H9 (cell line): ENCODE data around the gene AGTPBP1. TPM values are rescaled to one million over a fixed set of nuclear protein-coding genes. Genes with fewer than 3 reads are reported as not detected.

ENCODE experiments used
- DNase-seq: peaks from one replicate; pipeline ENCODE4 v3.0.0-alpha.2; 2017
- H2AFZ ChIP-seq: one replicate; pipeline ENCODE4 v1.6.1; 2013; ENCODE audit warnings: mild to moderate bottlenecking, low read length, control low read depth, moderate library complexity
- H2AK5ac ChIP-seq: 2 replicates; pipeline ENCODE4 v1.6.1; 2013; ENCODE audit warnings: low read length, control low read depth, mixed read lengths; ENCODE audit not compliant: insufficient read length
- H2BK120ac ChIP-seq: one replicate; pipeline ENCODE4 v1.6.1; 2013; ENCODE audit warnings: low read depth, mild to moderate bottlenecking, low read length, control low read depth, inconsistent platforms; ENCODE audit not compliant: poor library complexity, severe bottlenecking
- H2BK12ac ChIP-seq: 2 replicates; pipeline ENCODE4 v1.6.1; 2013; ENCODE audit warnings: low read length, control low read depth, mixed read lengths, low read depth; ENCODE audit not compliant: insufficient read length
- H2BK15ac ChIP-seq: 2 replicates; pipeline ENCODE4 v1.6.1; 2013; ENCODE audit warnings: low read depth, low read length, control low read depth
- H2BK20ac ChIP-seq: one replicate; pipeline ENCODE4 v1.6.1; 2013; ENCODE audit warnings: low read depth, mild to moderate bottlenecking, low read length, control low read depth, inconsistent platforms; ENCODE audit not compliant: poor library complexity, severe bottlenecking
- H2BK5ac ChIP-seq: 2 replicates; pipeline ENCODE4 v1.6.1; 2013; ENCODE audit warnings: low read length, control low read depth, mixed read lengths; ENCODE audit not compliant: insufficient read length
- H3K14ac ChIP-seq: 2 replicates; pipeline ENCODE4 v1.6.1; 2013; ENCODE audit warnings: low read length, control low read depth; ENCODE audit not compliant: insufficient read depth
- H3K18ac ChIP-seq: 2 replicates; pipeline ENCODE4 v1.6.1; 2013; ENCODE audit warnings: low read depth, mild to moderate bottlenecking, mixed read lengths, low read length, control low read depth; ENCODE audit not compliant: insufficient read length
- H3K23ac ChIP-seq: 2 replicates; pipeline ENCODE4 v1.6.1; 2013; ENCODE audit warnings: low read length, control low read depth, mixed read lengths, low read depth; ENCODE audit not compliant: insufficient read length
- H3K23me2 ChIP-seq: 2 replicates; pipeline ENCODE4 v1.6.1; 2013; ENCODE audit warnings: low read depth, mild to moderate bottlenecking, mixed read lengths, low read length, control low read depth; ENCODE audit not compliant: insufficient read length, poor library complexity, severe bottlenecking
- H3K27ac ChIP-seq: 2 replicates; pipeline ENCODE4 v1.5.1; 2013; ENCODE audit warnings: low read length, control low read depth, mixed read lengths, low read depth; ENCODE audit not compliant: insufficient read length
- H3K27me3 ChIP-seq: 2 replicates; pipeline ENCODE4 v1.6.1; 2013; ENCODE audit warnings: low read length, control low read depth, inconsistent platforms; ENCODE audit not compliant: insufficient read depth
- H3K4ac ChIP-seq: 2 replicates; pipeline ENCODE4 v1.6.1; 2013; ENCODE audit warnings: low read depth, mild to moderate bottlenecking, control low read depth, inconsistent platforms, low read length, moderate library complexity
- H3K4me1 ChIP-seq: 2 replicates; pipeline ENCODE4 v1.6.1; 2013; ENCODE audit warnings: low read length, control low read depth, inconsistent platforms; ENCODE audit not compliant: insufficient read depth
- H3K4me2 ChIP-seq: 2 replicates; pipeline ENCODE4 v1.6.1; 2013; ENCODE audit warnings: low read length, control low read depth, mixed read lengths; ENCODE audit not compliant: insufficient read length, insufficient read depth
- H3K56ac ChIP-seq: 2 replicates; pipeline ENCODE4 v1.6.1; 2013; ENCODE audit warnings: low read depth, mild to moderate bottlenecking, mixed read lengths, low read length, control low read depth; ENCODE audit not compliant: insufficient read length
- H3K79me1 ChIP-seq: 2 replicates; pipeline ENCODE4 v1.6.1; 2013; ENCODE audit warnings: low read depth, mild to moderate bottlenecking, moderate library complexity, low read length, control low read depth, inconsistent platforms; ENCODE audit not compliant: insufficient read depth, poor library complexity, severe bottlenecking
- H3K79me2 ChIP-seq: 2 replicates; pipeline ENCODE4 v1.6.1; 2013; ENCODE audit warnings: low read length, control low read depth, inconsistent platforms; ENCODE audit not compliant: insufficient read depth
- H3K9ac ChIP-seq: 2 replicates; pipeline ENCODE4 v1.6.1; 2013; ENCODE audit warnings: low read length, control low read depth, mixed read lengths; ENCODE audit not compliant: insufficient read length; ENCODE audit errors: extremely low read depth
- H3K9me3 ChIP-seq: one replicate; pipeline ENCODE4 v1.6.1; 2013; ENCODE audit warnings: low read depth, low read length, inconsistent platforms; ENCODE audit not compliant: control insufficient read depth
- H3T11ph ChIP-seq: one replicate; pipeline ENCODE4 v1.6.1; 2013; ENCODE audit warnings: mild to moderate bottlenecking, low read length, control low read depth, inconsistent platforms
- H4K20me1 ChIP-seq: one replicate; pipeline ENCODE4 v1.6.1; 2013; ENCODE audit not compliant: control insufficient read depth, insufficient read length, insufficient read depth
- H4K5ac ChIP-seq: 2 replicates; pipeline ENCODE4 v1.6.1; 2013; ENCODE audit warnings: low read depth, mild to moderate bottlenecking, mixed read lengths, low read length, control low read depth; ENCODE audit not compliant: insufficient read length
- H4K8ac ChIP-seq: replicated peaks from 2 replicates; pipeline ENCODE4 v1.6.1; 2013; ENCODE audit warnings: low read length, control low read depth, mixed read lengths, low read depth; ENCODE audit not compliant: insufficient read length
- H4K91ac ChIP-seq: 2 replicates; pipeline ENCODE4 v1.6.1; 2013; ENCODE audit warnings: low read depth, mild to moderate bottlenecking, moderate library complexity, mixed read lengths, low read length, control low read depth; ENCODE audit not compliant: insufficient read length
- H3K27ac Mint-ChIP-seq, 3 experiments: 2 replicates in 2 of 3; 3 replicates in 1 of 3; pipeline ENCODE4 v1.8.0; 2020 to 2021; ENCODE audit warnings: mixed read lengths in 3 of 3, mild to moderate bottlenecking in 1 of 3, moderate library complexity in 1 of 3
- H3K27me3 Mint-ChIP-seq: 2 replicates; pipeline ENCODE4 v1.8.0; 2021; ENCODE audit warnings: low read depth, mild to moderate bottlenecking, moderate library complexity, mixed read lengths
- H3K36me3 Mint-ChIP-seq, 3 experiments: 2 replicates in 2 of 3; 3 replicates in 1 of 3; pipeline ENCODE4 v1.8.0; 2020 to 2021; ENCODE audit warnings: low read depth in 3 of 3, mixed read lengths in 3 of 3; ENCODE audit not compliant: insufficient read depth in 1 of 3
- H3K4me1 Mint-ChIP-seq, 2 experiments: 2 replicates each; pipeline ENCODE4 v1.8.0; 2020; ENCODE audit warnings: mixed read lengths in 2 of 2
- H3K4me3 Mint-ChIP-seq, 2 experiments: 2 replicates in 1 of 2; 3 replicates in 1 of 2; pipeline ENCODE4 v1.8.0; 2020 to 2021; ENCODE audit warnings: mild to moderate bottlenecking in 2 of 2, mixed read lengths in 2 of 2, moderate library complexity in 1 of 2
- H3K9me3 Mint-ChIP-seq, 2 experiments: 2 replicates in 1 of 2; 3 replicates in 1 of 2; pipeline ENCODE4 v1.8.0; 2020; ENCODE audit warnings: mild to moderate bottlenecking in 2 of 2, mixed read lengths in 2 of 2, moderate library complexity in 1 of 2
- CTCF ChIP-seq: fragments of 200-600 bp; sonication (generic); conservative IDR thresholded peaks from 3 replicates; pipeline ENCODE4 v1.8.0; 2021; ENCODE audit warnings: antibody characterized with exemption, mild to moderate bottlenecking
- WGBS: extraction: QIAGEN DNeasy Blood & Tissue Kit; methylation state at CpG from one replicate; pipeline ENCODE4 v1.1.7; 2013; ENCODE audit warnings: missing lambda C conversion rate, low lambda C conversion rate, mixed read lengths; ENCODE audit not compliant: insufficient read length; ENCODE audit errors: extremely low coverage; 5-methylcytosine and 5-hydroxymethylcytosine counted together
- total RNA-seq: library from RNA; stranded (reverse); gene quantifications from 2 replicates; pipeline ENCODE4 v1.2.1, GENCODE V29; 2021

AGTPBP1 gene
- total RNA-seq, 1 experiment from 2014 or later, result 53.1 TPM

- no peak overlapping the region for H3T11ph ChIP-seq
- H3K14ac ChIP-seq, result no peak overlapping the region
- H3K4me2 ChIP-seq, result no peak overlapping the region
- H2BK15ac ChIP-seq, result no peak overlapping the region
- no peak overlapping the region for H4K8ac ChIP-seq
- no peak overlapping the region for H2AK5ac ChIP-seq
- H2BK20ac ChIP-seq, result no peak overlapping the region
- H4K91ac ChIP-seq, result no peak overlapping the region
- no peak overlapping the region for H2BK120ac ChIP-seq
- no peak overlapping the region for H4K5ac ChIP-seq
- no peak for TF ChIP-seq CTCF
- no peak overlapping the region for H2BK5ac ChIP-seq
- Mint-ChIP-seq H3K4me1 (no peaks in the 10 kb centered on the region), H3K4me3 (no peak overlapping the region), H3K27ac (no peak overlapping the region), H3K9me3 (no peaks in the 10 kb centered on the region), H3K36me3 (peaks cover 0 to 8% (median 2%) of the 10 kb centered on the region in 3 experiments; a peak in 5 of 7 replicates), H3K27me3 (no peaks in the 10 kb centered on the region)
- DNase-seq, result no peak
- no CpG with 5 or more reads among the region's 1 CpG for WGBS
- no peak overlapping the region for H3K23ac ChIP-seq
- no peaks in the 10 kb centered on the region for H3K9me3 ChIP-seq
- no peak overlapping the region for H3K18ac ChIP-seq
- no peaks in the 10 kb centered on the region for H3K27me3 ChIP-seq
- H3K23me2 ChIP-seq, result no peaks in the 10 kb centered on the region
- H3K79me1 ChIP-seq, result no peaks in the 10 kb centered on the region
- no peaks in the 10 kb centered on the region for H3K4me1 ChIP-seq
- no peaks in the 10 kb centered on the region for H3K79me2 ChIP-seq
- no peak overlapping the region for H3K27ac ChIP-seq
- H4K20me1 ChIP-seq, result no peaks in the 10 kb centered on the region
- H2BK12ac ChIP-seq, result no peak overlapping the region
- H3K4ac ChIP-seq, result no peak overlapping the region
- H2AFZ ChIP-seq, result no peak overlapping the region
- no peak overlapping the region for H3K56ac ChIP-seq
- no peak overlapping the region for H3K9ac ChIP-seq
Observed at GRCh38 chr9:85647571-85647970, 94.2 kb downstream of the AGTPBP1 start.
